ENCODE data around the gene TPK1.
"Not testable (repeated sequence)": the region's sequence is repeated elsewhere in the genome, so short reads cannot be mapped to it uniquely, and the experiment has no call there.

Gene TPK1

GRCh38 chr7:144786079-144786478 is 49.8 kb downstream of the TPK1 start:
- DNase-seq (ENCODE audit: low read depth) = no peak
- no peak overlapping the region for H3K4me3 ChIP-seq (ENCODE audit: low read depth, low read length)
- in situ Hi-C loops (cut with HindIII; ENCODE audit: low sequenced_read_pairs) = no loop called here
- TF ChIP-seq CTCF (IDR thresholded peaks at IDR 0.05; ENCODE audit: low read depth, low read length, missing control alignments) = no peak

DNA sequence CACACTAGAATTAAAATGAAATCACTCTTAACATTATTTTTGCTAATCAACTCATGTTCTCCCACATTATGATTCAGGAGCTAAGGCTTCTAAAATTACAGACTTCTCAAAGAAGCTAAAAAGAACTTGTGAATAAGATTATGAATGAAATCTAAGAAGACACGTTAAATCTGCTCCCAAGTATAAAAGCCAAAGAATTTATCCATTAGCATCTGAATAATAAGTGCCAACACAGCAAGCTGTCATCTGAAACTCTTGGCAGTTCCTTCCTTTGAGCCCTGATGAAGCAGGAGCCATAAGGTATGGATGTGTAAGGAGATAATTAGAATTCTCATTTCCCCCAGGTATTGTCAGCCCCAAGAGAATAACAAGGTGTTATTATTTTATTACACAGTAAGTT is 50.3 kb downstream of the TPK1 start:
- DNase-seq (ENCODE audit: low read depth) = no peak
- H3K4me3 ChIP-seq (ENCODE audit: low read depth, low read length) = no peak overlapping the region
- no peak for TF ChIP-seq CTCF (IDR thresholded peaks at IDR 0.05; ENCODE audit: low read depth, low read length, missing control alignments)
- in situ Hi-C loops (cut with HindIII; ENCODE audit: low sequenced_read_pairs) = no loop called here

- TF ChIP-seq CTCF (IDR thresholded peaks at IDR 0.05; ENCODE audit: low read depth, low read length, missing control alignments) = no peak
- H3K4me3 ChIP-seq (ENCODE audit: low read depth, low read length) = no peak overlapping the region
- DNase-seq (ENCODE audit: low read depth) = no peak
- in situ Hi-C loops (cut with HindIII; ENCODE audit: low sequenced_read_pairs) = no loop called here
Measured at GRCh38 chr7:144784943-144785342, 50.9 kb downstream of the TPK1 start.

DNA sequence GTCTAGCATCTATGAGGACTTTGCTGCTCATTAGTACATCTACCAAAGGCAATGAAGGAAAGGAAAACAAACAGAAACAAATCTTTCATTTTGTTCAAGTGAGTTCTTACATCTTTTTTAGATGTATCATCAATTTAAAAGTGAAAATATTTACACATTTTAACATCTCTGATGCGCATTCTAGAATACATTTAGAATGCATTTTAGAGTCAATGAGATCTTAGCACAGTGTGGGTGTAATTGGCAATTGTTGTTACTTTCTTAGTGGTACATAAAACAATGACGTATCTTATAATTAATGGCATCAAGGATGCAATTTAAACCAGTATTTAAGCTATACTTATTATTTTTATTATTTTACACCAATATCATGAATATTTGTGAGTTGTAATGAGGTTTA is 51.4 kb downstream of the TPK1 start:
- TF ChIP-seq CTCF (IDR thresholded peaks at IDR 0.05; ENCODE audit: low read depth, low read length, missing control alignments) = no peak
- no peak for DNase-seq (ENCODE audit: low read depth)
- no peak overlapping the region for H3K4me3 ChIP-seq (ENCODE audit: low read depth, low read length)
- in situ Hi-C loops (cut with HindIII; ENCODE audit: low sequenced_read_pairs) = no loop called here

DNA sequence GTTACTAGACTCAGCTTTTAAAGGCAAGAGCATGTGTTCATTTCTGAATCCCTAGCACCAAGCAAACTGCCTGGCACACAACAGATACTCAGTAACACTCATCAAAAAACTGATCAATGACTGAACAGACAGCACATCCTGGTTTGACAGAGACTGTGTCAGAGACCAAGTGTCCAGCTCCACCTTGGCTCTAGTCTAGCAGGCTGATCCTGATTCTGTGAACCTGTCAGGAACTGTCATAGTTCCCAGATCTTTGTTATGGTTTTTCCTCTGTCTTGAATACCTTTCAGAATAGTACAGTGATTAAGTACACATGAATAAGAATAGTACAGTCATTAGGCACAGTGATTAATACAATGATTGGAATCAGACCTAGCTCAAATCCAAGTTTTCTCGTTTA is 53.0 kb downstream of the TPK1 start:
- no peak for TF ChIP-seq CTCF (IDR thresholded peaks at IDR 0.05; ENCODE audit: low read depth, low read length, missing control alignments)
- DNase-seq (ENCODE audit: low read depth) = no peak
- H3K4me3 ChIP-seq (ENCODE audit: low read depth, low read length) = no peak overlapping the region
- in situ Hi-C loops (cut with HindIII; ENCODE audit: low sequenced_read_pairs) = no loop called here

GRCh38 chr7:144780071-144780608 is 55.7 kb downstream of the TPK1 start:
- no peak for DNase-seq (ENCODE audit: low read depth)

DNA sequence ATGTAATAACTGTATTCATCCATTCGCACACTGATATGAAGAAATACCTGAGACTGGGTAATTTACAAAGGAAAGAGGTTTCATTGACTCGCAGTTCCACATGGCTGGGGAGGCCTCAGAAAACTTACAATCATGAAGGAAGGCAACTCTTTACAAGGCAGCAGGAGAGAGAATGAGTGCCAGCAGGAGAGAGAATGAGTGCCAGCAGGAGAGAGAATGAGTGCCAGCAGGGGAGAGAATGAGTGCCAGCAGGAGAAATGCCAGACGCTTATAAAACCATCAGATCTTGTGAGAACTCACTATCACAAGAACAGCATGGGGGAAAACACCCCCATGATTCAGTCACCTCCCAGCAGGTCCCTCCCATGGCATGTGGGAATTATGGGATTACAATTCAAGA is 58.0 kb downstream of the TPK1 start:
- in situ Hi-C loops (cut with HindIII; ENCODE audit: low sequenced_read_pairs); DNase-seq (ENCODE audit: low read depth): not testable (repeated sequence)

More at GRCh38 chr7:144780071-144780608, 55.7 kb downstream of the TPK1 start:
- no peak for TF ChIP-seq CTCF (IDR thresholded peaks at IDR 0.05; ENCODE audit: low read depth, low read length, missing control alignments)
- no peak overlapping the region for H3K4me3 ChIP-seq (ENCODE audit: low read depth, low read length)
- in situ Hi-C loops (cut with HindIII; ENCODE audit: low sequenced_read_pairs) = no loop called here

More for the DNA sequence above, 58.0 kb downstream of the TPK1 start:
- not testable (repeated sequence) for H3K4me3 ChIP-seq (ENCODE audit: low read depth, low read length)
